Fibroblast of pulmonary artery (primary cell): ENCODE results near the gene VASN.

ENCODE experiments used
- DNase-seq: peaks from one replicate; pipeline ENCODE4 v3.0.0-alpha.2; 2010; ENCODE audit warnings: low read depth
- H3K4me3 ChIP-seq: replicated peaks from 2 replicates; pipeline ENCODE4 v1.5.1; 2011; ENCODE audit warnings: low read depth, mild to moderate bottlenecking, control low read depth, low read length, moderate library complexity
- CTCF ChIP-seq: IDR thresholded peaks from 2 replicates; pipeline ENCODE4 v1.5.1; 2011; ENCODE audit warnings: mild to moderate bottlenecking, control low read depth, low read length, inconsistent platforms; ENCODE audit errors: missing control alignments

The VASN gene

GRCh38 chr16:4358236-4358635 lies 13.4 kb upstream of the VASN start:
- no peak for DNase-seq
- TF ChIP-seq CTCF: no peak

GRCh38 chr16:4358831-4359561 lies 12.7 kb upstream of the VASN start:
- peak; percentile 84 for TF ChIP-seq CTCF
- no peak overlapping the region for H3K4me3 ChIP-seq
- peak; percentile 46 for DNase-seq

More at GRCh38 chr16:4358236-4358635, 13.4 kb upstream of the VASN start:
- H3K4me3 ChIP-seq: no peak overlapping the region

GRCh38 chr16:4359914-4360313 lies 11.7 kb upstream of the VASN start:
- DNase-seq: no peak
- no peak for TF ChIP-seq CTCF
- H3K4me3 ChIP-seq: no peak overlapping the region

- H3K4me3 ChIP-seq: no peak overlapping the region
- no peak for TF ChIP-seq CTCF
- no peak for DNase-seq
Observed at GRCh38 chr16:4360538-4361021, 11.1 kb upstream of the VASN start.

GRCh38 chr16:4361033-4361943 lies 10.4 kb upstream of the VASN start:
- H3K4me3 ChIP-seq: no peak overlapping the region
- no peak for DNase-seq
- no peak for TF ChIP-seq CTCF

GRCh38 chr16:4361944-4362311 lies 9.7 kb upstream of the VASN start:
- no peak overlapping the region for H3K4me3 ChIP-seq
- TF ChIP-seq CTCF: no peak
- no peak for DNase-seq
